GM19467 (cell line): ENCODE results near the gene TP53I11.

ENCODE experiments used
- ATAC-seq: cut with Tn5 transposase; IDR thresholded peaks from one replicate; pipeline ENCODE4 v1.9.1; 2021; ENCODE audit warnings: mild to moderate bottlenecking, moderate library complexity; ENCODE audit not compliant: unreplicated experiment

Gene TP53I11

GRCh38 chr11:44916331-44916730 is 34.4 kb downstream of the TP53I11 start:
- no peak for ATAC-seq

GRCh38 chr11:44915621-44916020 is 35.1 kb downstream of the TP53I11 start:
- no peak for ATAC-seq

- ATAC-seq = no peak
Measured at GRCh38 chr11:44915004-44915403, 35.7 kb downstream of the TP53I11 start.

- ATAC-seq = no peak
Measured at GRCh38 chr11:44914105-44914504, 36.6 kb downstream of the TP53I11 start.

- no peak for ATAC-seq
Measured at GRCh38 chr11:44913502-44913901, 37.2 kb downstream of the TP53I11 start.

GRCh38 chr11:44912270-44912987 is 38.3 kb downstream of the TP53I11 start:
- no peak for ATAC-seq

- no peak for ATAC-seq
Measured at GRCh38 chr11:44911029-44911814, 39.5 kb downstream of the TP53I11 start.

GRCh38 chr11:44910591-44910990 is 40.1 kb downstream of the TP53I11 start:
- no peak for ATAC-seq

GRCh38 chr11:44909557-44909956 is 41.1 kb downstream of the TP53I11 start:
- no peak for ATAC-seq

- no peak for ATAC-seq
Measured at GRCh38 chr11:44906649-44907048, 44.0 kb downstream of the TP53I11 start.

- ATAC-seq = no peak
Measured at GRCh38 chr11:44905131-44905866, 45.4 kb downstream of the TP53I11 start.

GRCh38 chr11:44904261-44905020 is 46.2 kb downstream of the TP53I11 start:
- no peak for ATAC-seq

- ATAC-seq = no peak
Measured at GRCh38 chr11:44903518-44903917, 47.2 kb downstream of the TP53I11 start.

- ATAC-seq = no peak
Measured at GRCh38 chr11:44903035-44903434, 47.6 kb downstream of the TP53I11 start.

- no peak for ATAC-seq
Measured at GRCh38 chr11:44901786-44902185, 48.9 kb downstream of the TP53I11 start.

GRCh38 chr11:44901120-44901633 is 49.5 kb downstream of the TP53I11 start:
- ATAC-seq = no peak

- ATAC-seq = no peak
Measured at GRCh38 chr11:44899959-44900358, 50.7 kb downstream of the TP53I11 start.

- no peak for ATAC-seq
Measured at GRCh38 chr11:44893846-44894617, 56.7 kb downstream of the TP53I11 start.

GRCh38 chr11:44893308-44893822 is 57.3 kb downstream of the TP53I11 start:
- no peak for ATAC-seq

- no peak for ATAC-seq
Measured at GRCh38 chr11:44892843-44893242, 57.8 kb downstream of the TP53I11 start.
